Measurements from ENCODE around the gene KCNJ8.

GRCh38 chr12:21766403-21766802, 8.1 kb downstream of the KCNJ8 start:
- no peak for TF ChIP-seq CTCF (IDR thresholded peaks at IDR 0.05; ENCODE audit: low read length)
- TF ChIP-seq EZH2 (IDR thresholded peaks at IDR 0.05; ENCODE audit: borderline replicate concordance, low read length), result no peak

All from OCI-LY1 (cell line).